Lung (tissue), 12 donors: ENCODE data around the gene IDH3G. TPM values are rescaled to one million over a fixed set of nuclear protein-coding genes. Genes with fewer than 3 reads are reported as not detected.

Experiments
- ATAC-seq: fragments of 200-7000 bp; cut with Tn5 transposase; one replicate; pipeline ENCODE4 v1.9.1; 2020; ENCODE audit warnings: moderate number of reproducible peaks; ENCODE audit not compliant: insufficient read depth, low FRiP score
- DNase-seq, 3 donors: peaks; one replicate each; pipeline ENCODE4 v3.0.0-alpha.2; 2013 to 2017
- H3K27ac ChIP-seq, 2 donors: one replicate each; pipeline ENCODE4 v1.5.1; 2013; ENCODE audit warnings: mild to moderate bottlenecking in 2 of 2, moderate library complexity in 2 of 2, control low read depth in 1 of 2, inconsistent platforms in 1 of 2, low read depth in 1 of 2, low read length in 1 of 2
- H3K27me3 ChIP-seq, 3 donors: one replicate each; pipeline ENCODE4 v1.5.1; 2013; ENCODE audit warnings: low read length in 2 of 3; ENCODE audit not compliant: control insufficient read depth in 3 of 3, insufficient read depth in 3 of 3
- H3K36me3 ChIP-seq, 4 donors: one replicate each; pipeline ENCODE4 v1.5.1; 2013; ENCODE audit warnings: low read length in 4 of 4, mild to moderate bottlenecking in 1 of 4, moderate library complexity in 1 of 4; ENCODE audit not compliant: control insufficient read depth in 4 of 4, insufficient read depth in 4 of 4
- H3K4me1 ChIP-seq, 5 donors: one replicate each; pipeline ENCODE4 v1.5.1; 2013; ENCODE audit warnings: low read length in 5 of 5, mild to moderate bottlenecking in 2 of 5, moderate library complexity in 1 of 5; ENCODE audit not compliant: control insufficient read depth in 5 of 5, insufficient read depth in 5 of 5
- H3K4me3 ChIP-seq: one replicate; pipeline ENCODE4 v1.5.1; 2013; ENCODE audit warnings: mild to moderate bottlenecking, control low read depth, moderate library complexity
- H3K9ac ChIP-seq, 2 donors: one replicate each; pipeline ENCODE4 v1.5.1; 2013; ENCODE audit warnings: low read length in 2 of 2, control low read depth in 1 of 2; ENCODE audit not compliant: insufficient read depth in 1 of 2
- H3K9me3 ChIP-seq, 4 donors: one replicate each; pipeline ENCODE4 v1.5.1; 2013; ENCODE audit warnings: low read length in 3 of 4, mild to moderate bottlenecking in 1 of 4, moderate library complexity in 1 of 4; ENCODE audit not compliant: control insufficient read depth in 4 of 4, insufficient read depth in 3 of 4
- WGBS, 2 donors: extraction: QIAGEN DNeasy Blood & Tissue Kit; methylation state at CpG; one replicate each; pipeline ENCODE4 v1.1.7; 2013; 5-methylcytosine and 5-hydroxymethylcytosine counted together
- polyA plus RNA-seq, 2 donors: library from polyadenylated mRNA; stranded (reverse); fragments of 200-250 nt; gene quantifications; one replicate each; pipeline ENCODE4 v1.2.1, GENCODE V29; 2013
- total RNA-seq, 2 donors: library from RNA; depleted of rRNA in 1 of 2; stranded (reverse); fragments of >200 nt in 1 of 2; gene quantifications; one replicate each; pipeline ENCODE4 v1.2.1, GENCODE V29; 2014 to 2021
- TF ChIP-seq, protein P1 (sequence below): IDR thresholded peaks from 2 replicates; pipeline ENCODE4 v1.5.1; 2012; ENCODE audit warnings: mild to moderate bottlenecking; ENCODE audit errors: control extremely low read depth, extremely low read depth
- donor health status: control.
- donor health status: control.
- donor health status: Bipolar disorder and iron deficiency.
- donor health status: healthy.
- donor health status: DM: yes; HTN: yes; CAD: no.

Gene IDH3G
- total and polyA plus RNA-seq, 4 donors = 30.4 to 65.5 (median 54.7) TPM

DNA sequence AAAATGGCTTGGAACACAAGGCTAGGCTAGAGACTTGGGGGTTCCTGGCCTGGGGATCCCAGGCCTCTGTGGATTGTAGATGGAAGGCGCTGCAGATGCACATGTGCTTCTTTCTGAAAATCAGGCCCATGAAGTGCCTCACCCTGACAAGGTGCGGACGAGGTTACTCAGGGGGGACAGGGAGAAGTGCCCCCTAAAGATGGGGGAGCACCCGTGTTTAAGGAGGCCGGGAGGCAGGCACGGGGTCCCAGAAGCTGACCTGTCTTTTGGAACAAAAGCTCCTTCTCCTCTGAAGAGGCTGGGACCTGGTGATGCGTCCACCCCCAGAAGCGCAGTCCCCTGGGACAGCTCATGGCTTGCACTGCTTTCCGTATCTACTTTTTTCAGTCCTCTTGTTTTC lies 33.7 kb upstream of the IDH3G start:
- no peak overlapping the region for H3K9ac ChIP-seq
- H3K4me3 ChIP-seq = no peak overlapping the region
- WGBS, 2 donors = 71 to 87% methylated on average over 9 of the region's 9 CpGs
- H3K4me1 ChIP-seq = peaks cover 0 to 9% (median 0%) of the 10 kb centered on the region in 5 donors
- DNase-seq (no peak), ATAC-seq (no peak)
- peaks cover 0 to 23% (median 0%) of the 10 kb centered on the region in 4 donors for H3K9me3 ChIP-seq
- H3K27me3 ChIP-seq = peaks cover 3 to 16% (median 15%) of the 10 kb centered on the region in 3 donors
- H3K27ac ChIP-seq = no peak overlapping the region
- H3K36me3 ChIP-seq = no peaks in the 10 kb centered on the region
- TF ChIP-seq, protein P1, sequence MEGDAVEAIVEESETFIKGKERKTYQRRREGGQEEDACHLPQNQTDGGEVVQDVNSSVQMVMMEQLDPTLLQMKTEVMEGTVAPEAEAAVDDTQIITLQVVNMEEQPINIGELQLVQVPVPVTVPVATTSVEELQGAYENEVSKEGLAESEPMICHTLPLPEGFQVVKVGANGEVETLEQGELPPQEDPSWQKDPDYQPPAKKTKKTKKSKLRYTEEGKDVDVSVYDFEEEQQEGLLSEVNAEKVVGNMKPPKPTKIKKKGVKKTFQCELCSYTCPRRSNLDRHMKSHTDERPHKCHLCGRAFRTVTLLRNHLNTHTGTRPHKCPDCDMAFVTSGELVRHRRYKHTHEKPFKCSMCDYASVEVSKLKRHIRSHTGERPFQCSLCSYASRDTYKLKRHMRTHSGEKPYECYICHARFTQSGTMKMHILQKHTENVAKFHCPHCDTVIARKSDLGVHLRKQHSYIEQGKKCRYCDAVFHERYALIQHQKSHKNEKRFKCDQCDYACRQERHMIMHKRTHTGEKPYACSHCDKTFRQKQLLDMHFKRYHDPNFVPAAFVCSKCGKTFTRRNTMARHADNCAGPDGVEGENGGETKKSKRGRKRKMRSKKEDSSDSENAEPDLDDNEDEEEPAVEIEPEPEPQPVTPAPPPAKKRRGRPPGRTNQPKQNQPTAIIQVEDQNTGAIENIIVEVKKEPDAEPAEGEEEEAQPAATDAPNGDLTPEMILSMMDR = no peak

DNA sequence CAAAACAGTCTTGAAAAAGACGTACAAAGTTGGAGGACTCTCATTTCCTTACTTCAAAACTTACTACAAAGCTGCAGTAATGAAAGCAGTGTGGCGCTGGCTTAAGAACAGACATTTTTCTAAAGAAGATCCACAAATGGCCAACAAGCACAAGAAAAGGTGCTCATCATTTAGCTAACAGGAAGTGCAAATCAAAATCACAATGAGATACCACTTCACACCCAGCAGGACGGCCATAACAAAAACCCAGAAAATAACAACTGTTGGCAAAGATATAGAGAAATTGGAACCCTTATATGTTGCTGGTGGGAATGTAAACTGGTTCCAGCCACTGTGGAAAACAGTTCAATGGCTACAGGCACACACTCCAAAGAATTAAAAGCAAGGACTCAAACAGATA lies 32.8 kb upstream of the IDH3G start:
- DNase-seq (no peak), ATAC-seq (no peak)
- H3K27me3 ChIP-seq = peaks cover 0 to 16% (median 15%) of the 10 kb centered on the region in 3 donors
- H3K4me3 ChIP-seq = no peak overlapping the region
- 63 to 88% methylated on average over 3 of the region's 3 CpGs for WGBS, 2 donors
- peaks cover 0 to 14% (median 0%) of the 10 kb centered on the region in 4 donors for H3K9me3 ChIP-seq
- TF ChIP-seq, protein P1 = no peak
- no peak overlapping the region for H3K27ac ChIP-seq
- H3K36me3 ChIP-seq = no peaks in the 10 kb centered on the region
- H3K4me1 ChIP-seq = peaks cover 0 to 9% (median 0%) of the 10 kb centered on the region in 5 donors
- no peak overlapping the region for H3K9ac ChIP-seq

DNA sequence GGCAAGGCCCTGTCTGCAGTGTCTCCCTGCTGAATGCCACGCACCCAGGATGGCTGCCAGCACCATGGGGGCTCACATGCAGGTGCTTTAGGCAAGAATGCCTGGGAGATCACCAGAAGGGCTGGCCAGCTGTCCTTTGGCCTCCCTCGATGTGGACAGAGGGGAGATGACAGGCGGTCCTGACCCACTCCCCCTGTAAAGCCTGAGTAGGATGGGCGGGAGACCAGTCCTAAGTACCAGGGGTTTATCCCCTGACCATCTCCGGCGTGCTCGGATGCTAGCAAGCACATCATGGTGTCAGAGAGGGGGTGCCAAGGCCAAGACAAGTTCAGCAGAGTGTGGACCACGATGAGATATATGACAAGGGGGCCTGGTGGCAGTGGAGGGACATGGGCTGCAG lies 30.9 kb upstream of the IDH3G start:
- ATAC-seq = no peak

More for the DNA sequence above, 30.9 kb upstream of the IDH3G start:
- 75 to 79% methylated on average over 7 to 8 of the region's 8 CpGs for WGBS, 2 donors
- Histone ChIP-seq H3K36me3 (no peaks in the 10 kb centered on the region), H3K4me3 (no peak overlapping the region), H3K27ac (no peak overlapping the region), H3K4me1 (peaks cover 0 to 7% (median 0%) of the 10 kb centered on the region in 5 donors), H3K9ac (no peak overlapping the region), H3K9me3 (peaks cover 0 to 11% (median 0%) of the 10 kb centered on the region in 4 donors), H3K27me3 (peaks cover 0 to 11% (median 9%) of the 10 kb centered on the region in 3 donors)
- DNase-seq = no peak
- TF ChIP-seq, protein P1 = no peak
